ENCODE results near the gene HIVEP2.
A peak's percentile ranks its signal among the peaks of the same experiment; 100 is the strongest.

Gene HIVEP2

DNA sequence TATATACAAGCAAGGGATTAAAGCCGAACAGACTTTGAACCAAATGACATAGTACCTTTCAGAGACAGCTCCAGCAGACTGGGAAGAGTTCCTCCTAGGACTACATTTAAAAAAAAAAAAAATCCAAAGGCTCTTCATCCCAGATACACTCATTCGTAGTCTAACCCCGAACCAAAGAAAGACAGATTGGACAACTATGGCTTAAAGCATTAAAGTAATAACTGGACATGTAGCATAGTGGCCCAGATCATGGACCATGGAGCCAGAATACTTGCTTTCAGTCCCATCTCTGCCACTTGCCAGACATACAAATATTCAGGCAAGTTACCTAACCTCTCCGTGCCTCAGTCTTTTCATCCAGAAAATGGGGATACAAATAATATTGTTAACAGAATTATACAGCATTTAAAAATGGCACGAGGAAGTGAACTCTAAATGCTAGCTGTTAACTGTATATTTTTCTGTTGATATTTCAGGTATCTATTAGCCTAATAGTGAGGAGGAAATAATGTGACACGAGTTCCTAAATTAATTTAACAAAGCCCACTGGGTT, 123.7 kb downstream of the HIVEP2 start:
- DNase-seq (ENCODE audit: low read depth in 2 of 2), result no peak

GRCh38 chr6:142820338-142821051, 124.5 kb downstream of the HIVEP2 start:
- no peak for DNase-seq (ENCODE audit: low read depth in 2 of 2)

DNA sequence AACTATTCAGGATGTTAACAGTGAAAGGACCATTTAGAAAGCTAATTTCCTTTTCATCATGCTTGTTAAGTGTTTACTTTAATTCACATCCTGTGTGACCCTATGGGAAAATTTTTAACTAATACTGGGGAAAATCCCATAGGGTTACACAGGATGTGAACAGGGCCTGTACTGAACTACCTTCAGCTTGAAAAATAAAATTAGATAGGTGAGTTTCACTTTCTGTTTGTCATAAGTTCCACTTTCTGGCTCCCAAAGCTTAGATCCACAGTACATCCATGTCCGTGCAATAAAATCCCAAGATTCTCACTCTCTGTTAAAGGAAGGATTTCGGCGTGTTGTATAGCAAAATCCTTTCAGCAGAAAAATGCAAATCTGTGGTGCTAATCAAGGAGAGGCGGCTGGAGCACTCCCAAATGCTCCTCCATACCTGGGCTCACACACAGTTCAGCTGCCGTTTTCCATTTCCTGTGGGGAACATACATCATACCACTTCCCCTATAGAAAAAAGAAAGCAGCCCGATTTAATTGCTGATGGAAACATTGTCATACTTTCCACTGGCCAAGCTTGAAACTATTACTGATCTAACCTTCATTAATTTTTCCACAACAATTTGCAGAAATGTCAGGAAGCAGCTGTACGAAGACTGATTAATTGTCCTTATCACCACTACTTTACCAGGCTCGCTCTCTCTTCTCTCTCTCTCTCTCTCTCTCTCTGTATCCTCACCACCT, 125.2 kb downstream of the HIVEP2 start:
- DNase-seq (ENCODE audit: low read depth in 2 of 2), result peak in 1 of 2 donors; percentile 1

DNA sequence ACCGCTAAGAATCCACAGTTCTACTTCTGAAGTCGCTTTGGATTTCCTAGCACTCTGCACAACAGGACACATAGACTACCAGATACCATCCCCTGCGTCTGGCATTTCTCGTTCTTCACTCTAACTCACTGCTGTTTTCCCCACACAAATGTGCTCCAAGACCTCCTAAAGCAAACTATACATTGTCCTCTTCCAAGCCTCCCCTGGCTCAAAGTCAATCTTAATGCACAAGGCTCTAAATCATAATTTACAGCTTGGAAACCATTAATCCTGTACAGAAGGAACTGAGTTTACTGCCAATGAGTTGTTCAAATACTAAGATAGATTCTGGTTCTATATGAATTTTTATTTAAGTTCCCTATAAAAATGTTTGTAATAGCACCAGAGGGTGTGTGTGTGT, 128.5 kb downstream of the HIVEP2 start:
- no peak for DNase-seq (ENCODE audit: low read depth in 2 of 2)

- no peak for DNase-seq (ENCODE audit: low read depth in 2 of 2)
These were observed 128.9 kb downstream of the HIVEP2 start for GRCh38 chr6:142816031-142816430.

GRCh38 chr6:142811923-142812322, 133.1 kb downstream of the HIVEP2 start:
- no peak for DNase-seq (ENCODE audit: low read depth in 2 of 2)

- DNase-seq (ENCODE audit: low read depth in 2 of 2), result no peak
These were observed 133.9 kb downstream of the HIVEP2 start for GRCh38 chr6:142810952-142811514.

DNA sequence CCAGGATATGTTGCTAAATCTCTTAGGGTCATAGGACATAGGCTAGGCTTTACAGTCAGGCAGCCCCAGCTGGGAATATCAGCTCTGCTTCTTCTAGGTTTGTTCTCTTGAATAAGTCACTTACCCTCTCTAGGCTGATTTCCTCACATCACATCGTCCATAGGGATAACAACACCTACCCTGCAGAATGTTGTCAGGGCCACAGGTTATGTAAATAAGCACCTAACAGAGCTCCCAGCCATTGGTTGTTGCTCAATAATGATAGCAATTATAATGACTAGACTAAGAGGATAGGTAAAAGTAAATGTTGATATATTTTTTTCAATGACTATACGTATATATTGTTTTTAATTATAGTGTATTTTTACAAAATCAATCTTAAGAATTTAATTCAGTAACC, 135.0 kb downstream of the HIVEP2 start:
- no peak for DNase-seq (ENCODE audit: low read depth in 2 of 2)

GRCh38 chr6:142808405-142809061, 136.4 kb downstream of the HIVEP2 start:
- DNase-seq (ENCODE audit: low read depth in 2 of 2), result no peak

DNA sequence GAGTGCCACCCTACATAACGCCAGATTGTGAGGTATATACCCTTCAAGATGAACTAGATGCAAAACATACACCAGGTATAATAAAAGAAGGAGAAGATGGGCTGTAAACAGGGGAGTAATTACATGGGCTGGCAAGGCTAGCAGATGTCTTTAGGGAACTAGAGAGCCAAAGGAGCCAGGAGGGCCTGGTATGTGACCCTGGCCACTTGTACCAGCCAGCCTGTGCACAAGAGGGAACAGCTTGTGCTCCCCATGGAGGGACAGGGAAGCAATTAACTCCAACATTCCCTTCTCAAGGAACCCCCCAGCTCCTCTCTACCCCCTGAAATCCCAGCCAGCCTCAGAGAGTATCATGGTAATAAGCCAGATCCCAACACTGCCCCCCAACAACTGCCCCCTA, 139.9 kb downstream of the HIVEP2 start:
- no peak for DNase-seq (ENCODE audit: low read depth in 2 of 2)

- no peak for DNase-seq (ENCODE audit: low read depth in 2 of 2)
These were observed 140.5 kb downstream of the HIVEP2 start for GRCh38 chr6:142804490-142804889.

DNA sequence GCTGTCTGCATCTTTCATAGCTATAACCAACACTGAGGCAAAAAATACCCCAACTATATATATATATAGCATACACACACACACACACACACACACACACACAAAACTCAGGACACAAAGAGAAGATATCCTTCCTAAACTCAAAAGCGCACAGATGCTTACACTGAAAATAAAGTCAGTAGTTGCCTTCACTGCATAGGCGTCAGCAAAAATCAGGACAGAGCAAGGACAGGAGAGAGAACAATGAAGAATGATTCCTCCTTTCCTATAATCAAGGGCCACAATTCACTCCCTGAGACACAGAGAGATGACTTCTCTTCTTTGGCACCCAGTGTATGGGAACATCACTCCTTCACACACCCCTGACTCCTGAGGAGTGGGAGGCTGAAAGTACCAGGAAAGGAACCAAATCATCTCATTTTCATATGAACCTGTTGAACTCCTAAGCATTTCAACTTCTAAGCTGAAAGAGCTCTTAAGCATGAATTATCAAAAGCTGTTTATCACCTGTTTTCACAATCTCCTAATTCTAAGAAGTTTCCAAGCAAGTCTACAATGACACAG, 141.4 kb downstream of the HIVEP2 start:
- DNase-seq (ENCODE audit: low read depth in 2 of 2), result no peak

DNA sequence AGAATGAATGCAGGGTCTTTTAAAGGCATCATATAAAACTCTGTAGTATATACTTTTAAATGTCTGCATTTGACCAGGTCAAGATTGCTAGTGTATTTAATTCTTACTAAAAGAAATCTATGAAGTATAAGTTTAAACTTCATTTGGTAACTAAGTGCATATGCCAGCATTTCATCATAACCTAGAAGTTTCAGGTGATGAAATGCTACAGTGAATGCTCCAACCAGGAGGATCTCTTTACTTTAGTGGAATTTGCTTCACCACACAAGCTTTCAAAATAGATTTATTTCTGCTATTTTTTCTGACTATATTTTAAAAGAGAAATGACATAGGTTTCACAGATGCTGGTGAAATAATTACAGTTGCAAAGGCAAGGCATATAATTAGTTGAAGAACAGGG, 141.9 kb downstream of the HIVEP2 start:
- no peak for DNase-seq (ENCODE audit: low read depth in 2 of 2)

GRCh38 chr6:142802124-142802523, 142.9 kb downstream of the HIVEP2 start:
- DNase-seq (ENCODE audit: low read depth in 2 of 2), result no peak

DNA sequence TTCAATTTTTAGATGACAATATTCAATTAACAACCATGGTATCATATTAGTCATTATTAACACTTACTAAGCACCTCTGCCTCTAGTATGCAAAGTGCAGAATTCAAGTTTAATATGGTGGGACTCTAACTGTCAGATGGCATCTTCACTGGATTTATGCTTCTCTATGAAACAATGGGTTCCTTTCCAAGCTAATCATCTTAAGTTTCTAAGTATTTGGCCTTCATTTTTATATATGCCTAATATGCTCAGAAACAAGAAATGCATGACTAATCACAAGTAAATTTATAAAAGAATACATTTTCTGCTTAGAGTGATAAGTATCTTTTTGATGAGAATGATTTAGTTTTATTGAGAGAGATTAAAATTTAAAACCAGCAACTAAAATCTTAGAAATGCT, 144.7 kb downstream of the HIVEP2 start:
- DNase-seq (ENCODE audit: low read depth in 2 of 2), result no peak

- no peak for DNase-seq (ENCODE audit: low read depth in 2 of 2)
These were observed 145.3 kb downstream of the HIVEP2 start for GRCh38 chr6:142799639-142800038.

- DNase-seq (ENCODE audit: low read depth in 2 of 2), result no peak
These were observed 147.8 kb downstream of the HIVEP2 start for GRCh38 chr6:142797159-142797558.

GRCh38 chr6:142796571-142796970, 148.4 kb downstream of the HIVEP2 start:
- no peak for DNase-seq (ENCODE audit: low read depth in 2 of 2)

DNA sequence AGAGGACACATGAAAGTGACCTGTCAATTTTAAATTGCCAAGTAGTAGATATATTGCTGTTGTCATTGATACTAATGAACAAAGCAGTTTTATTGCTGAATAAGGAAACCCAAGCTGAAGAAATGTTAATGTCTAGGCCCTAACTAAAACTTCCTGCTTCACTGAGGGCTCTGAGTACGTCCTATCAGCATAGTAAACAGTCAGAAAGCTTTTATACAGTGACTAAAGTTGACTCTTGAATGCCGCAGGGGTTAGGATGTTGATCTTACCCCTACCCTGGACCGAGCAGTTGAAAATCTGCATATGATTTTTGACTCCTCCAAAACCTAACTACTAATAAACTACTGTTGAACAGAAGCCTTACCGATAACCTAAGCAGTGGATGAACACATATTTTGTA, 149.0 kb downstream of the HIVEP2 start:
- no peak for DNase-seq (ENCODE audit: low read depth in 2 of 2)

DNA sequence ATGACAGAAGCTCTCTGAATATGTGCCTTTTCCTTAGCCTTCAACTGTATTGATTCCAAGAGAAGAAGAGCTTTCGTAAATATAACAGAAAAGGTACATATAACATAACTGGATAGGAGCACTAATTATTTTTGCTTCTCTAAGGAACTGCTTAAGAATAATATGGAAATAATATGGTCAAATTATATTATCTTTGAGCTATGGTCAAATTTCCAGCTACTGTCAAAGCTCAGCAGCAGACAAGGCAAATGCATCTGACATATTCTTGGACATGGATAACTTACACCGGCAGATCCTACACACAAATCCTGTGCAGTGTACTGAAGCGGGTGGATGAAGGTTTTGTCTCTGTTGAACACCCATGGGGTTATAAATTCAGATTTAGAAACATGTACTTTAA, 150.6 kb downstream of the HIVEP2 start:
- DNase-seq (ENCODE audit: low read depth in 2 of 2), result no peak

DNA sequence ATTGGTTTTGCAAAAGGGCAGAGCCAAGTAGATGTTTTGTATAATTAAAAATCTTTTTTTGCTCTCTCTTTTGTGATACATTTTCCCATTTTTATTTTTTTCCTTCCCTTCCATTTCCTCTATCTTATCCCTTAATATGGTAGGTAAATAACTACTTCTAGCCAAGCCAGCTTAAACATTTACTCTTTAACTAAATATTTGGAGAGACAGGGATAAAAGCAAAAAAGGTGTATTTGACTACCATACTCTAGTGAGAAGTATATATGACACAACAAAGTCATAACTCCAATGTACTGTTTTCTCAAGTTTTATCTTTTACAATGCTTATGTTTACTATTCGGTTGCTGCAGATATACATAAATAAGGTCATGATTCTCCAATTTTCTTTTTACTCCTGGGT, 154.7 kb downstream of the HIVEP2 start:
- no peak for DNase-seq (ENCODE audit: low read depth in 2 of 2)

GRCh38 chr6:142787422-142787821, 157.6 kb downstream of the HIVEP2 start:
- DNase-seq (ENCODE audit: low read depth in 2 of 2), result no peak
